T1000 (cell line): ENCODE data around the gene KLF9.
A peak's percentile ranks its signal among the peaks of the same experiment; 100 is the strongest.

Source experiments
- DNase-seq: peaks from one replicate; lab custom pipeline; 2025; ENCODE audit warnings: mixed read lengths; lab: John Stamatoyannopoulos, UW

The KLF9 gene

GRCh38 chr9:70413799-70414775, at the start of gene KLF9:
Gene KLF9, minus strand, starts transcription at chr9:70414657. Its CDS starts 1,294 bp downstream, at chr9:70413363.
- DNase-seq = peak; percentile 76

- DNase-seq = no peak
Observed at GRCh38 chr9:70463877-70464276, 49.4 kb upstream of the KLF9 start.

DNA sequence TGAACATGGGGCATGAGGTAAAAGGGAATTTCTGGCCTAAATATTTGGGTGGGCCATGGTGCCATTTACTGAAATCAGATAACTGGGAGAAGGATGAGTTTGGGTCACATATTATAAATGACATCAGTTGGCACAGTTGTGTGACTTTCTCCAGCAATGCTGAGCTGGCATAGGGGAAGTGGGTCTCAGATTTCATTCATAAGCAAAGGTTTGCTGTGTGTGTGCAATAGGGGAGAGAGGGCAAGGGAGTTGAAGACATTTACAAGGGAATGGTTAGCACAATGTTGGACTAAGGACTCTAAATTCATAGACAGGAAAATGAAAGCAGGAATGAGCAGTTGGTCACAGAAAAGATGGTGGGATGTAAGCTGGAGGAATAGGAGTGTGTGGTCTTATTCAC, 47.8 kb upstream of the KLF9 start:
- no peak for DNase-seq

DNA sequence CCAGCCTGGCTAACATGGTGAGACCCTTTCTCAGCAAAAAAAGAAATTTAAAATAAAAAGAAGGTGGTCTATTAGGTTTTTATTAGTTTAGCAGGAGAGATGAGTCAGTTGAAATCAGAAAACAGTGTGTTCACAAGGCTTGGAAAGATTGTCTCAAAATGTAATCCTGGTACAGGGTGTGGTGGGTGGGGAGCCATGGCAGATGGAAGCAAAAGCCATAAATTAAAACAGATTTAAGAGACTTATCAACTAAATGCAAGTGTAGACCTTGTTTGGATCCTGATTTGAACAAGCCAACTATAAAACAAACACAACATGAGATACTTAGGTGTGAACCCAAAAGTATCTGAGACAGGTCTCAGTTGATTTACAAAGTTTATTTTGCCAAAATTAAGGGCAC, 42.8 kb upstream of the KLF9 start:
- no peak for DNase-seq

DNA sequence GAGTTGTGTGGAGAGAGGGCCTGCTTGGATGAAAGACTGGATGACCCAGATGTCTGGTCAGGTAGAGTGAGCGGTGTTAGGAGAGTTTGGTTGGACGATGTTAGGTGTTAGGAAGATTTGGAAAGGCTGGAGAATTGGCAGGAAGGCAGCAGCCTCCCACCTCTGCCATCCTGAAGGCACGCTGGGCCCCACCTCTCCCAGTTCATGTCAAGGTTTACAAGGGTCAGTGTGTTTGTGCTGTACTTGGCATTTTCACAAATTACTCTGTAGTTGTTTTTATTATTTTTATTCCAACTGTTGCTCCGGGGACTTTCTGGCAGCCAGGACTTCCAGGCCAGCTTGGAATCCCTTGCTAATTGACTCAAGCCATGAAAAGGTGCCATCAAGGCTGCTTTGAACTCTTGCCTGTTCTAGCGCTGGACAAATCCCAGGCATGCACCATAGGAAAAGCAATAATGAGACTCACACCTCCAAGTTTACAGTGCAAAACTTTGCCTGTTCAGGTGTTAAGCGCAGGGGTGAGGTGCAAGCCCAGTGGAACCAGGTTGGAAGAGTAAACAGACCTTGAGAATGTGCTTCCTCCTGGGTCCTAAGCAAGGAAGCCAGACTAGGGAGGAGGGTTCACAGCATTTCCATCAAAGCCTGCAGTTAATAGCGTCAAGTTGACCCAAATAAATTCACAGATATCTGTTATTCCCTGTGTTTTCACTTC, 41.7 kb upstream of the KLF9 start:
- DNase-seq = no peak

DNA sequence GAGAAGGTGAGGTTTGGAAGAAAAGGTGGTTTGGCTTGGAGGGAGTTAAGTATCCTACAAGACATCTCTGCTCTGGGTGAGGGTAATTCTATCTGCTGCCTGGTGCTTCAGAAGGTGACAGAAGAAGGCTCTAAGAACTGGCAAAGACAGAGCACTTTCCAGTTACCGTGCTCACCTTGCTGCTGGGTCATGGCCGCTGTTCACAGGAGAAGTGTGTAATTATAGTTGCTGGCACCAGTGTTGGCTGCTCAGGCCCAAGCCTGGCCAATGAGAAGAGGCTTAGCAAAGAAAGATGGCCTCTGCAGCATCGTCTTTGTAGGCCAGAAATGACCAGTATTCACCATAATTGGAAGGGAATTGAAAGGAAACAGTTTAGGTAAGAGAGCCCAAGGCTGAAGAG, 37.9 kb upstream of the KLF9 start:
- no peak for DNase-seq

- DNase-seq = no peak
Observed at GRCh38 chr9:70451765-70452164, 37.3 kb upstream of the KLF9 start.

GRCh38 chr9:70450738-70451137, 36.3 kb upstream of the KLF9 start:
- DNase-seq = no peak

- no peak for DNase-seq
Observed at GRCh38 chr9:70449461-70449860, 35.0 kb upstream of the KLF9 start.

DNA sequence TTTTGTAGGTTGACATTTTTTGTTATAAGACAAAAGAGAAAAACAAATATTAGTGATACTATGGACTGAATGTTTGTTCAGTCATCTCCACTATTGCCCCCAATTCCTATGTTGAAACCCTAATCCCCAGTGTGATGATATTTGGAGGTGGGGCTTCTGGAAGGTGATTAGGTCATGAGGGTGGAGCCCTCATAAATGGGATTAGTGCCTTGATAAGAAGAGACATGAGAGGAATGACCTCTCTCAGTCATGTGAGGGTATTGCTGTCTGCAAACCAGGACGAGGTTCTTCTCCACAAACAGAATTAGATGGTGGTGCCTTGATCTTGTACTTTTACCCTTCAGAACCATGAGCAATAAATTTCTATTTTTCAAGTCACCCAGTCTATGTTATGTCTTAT, 34.5 kb upstream of the KLF9 start:
- DNase-seq = no peak

DNA sequence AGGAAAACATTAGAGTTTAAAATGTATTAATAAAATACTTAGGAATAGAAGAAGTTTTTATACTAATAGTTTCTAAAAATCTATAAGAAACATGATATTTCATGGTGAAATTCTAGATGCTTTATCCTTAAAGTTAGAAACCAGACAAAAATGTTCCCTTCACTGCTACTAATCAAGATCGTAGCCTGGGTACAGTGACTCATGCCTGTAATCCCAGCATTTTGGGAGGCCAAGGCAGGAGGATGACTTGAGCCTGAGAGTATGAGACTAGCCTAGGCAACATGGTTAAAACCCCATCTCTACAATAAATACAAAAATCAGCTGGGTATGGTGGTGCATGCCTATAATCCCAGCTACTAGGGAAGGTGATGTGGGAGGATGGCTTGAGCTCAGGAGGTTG, 30.4 kb upstream of the KLF9 start:
- no peak for DNase-seq

DNA sequence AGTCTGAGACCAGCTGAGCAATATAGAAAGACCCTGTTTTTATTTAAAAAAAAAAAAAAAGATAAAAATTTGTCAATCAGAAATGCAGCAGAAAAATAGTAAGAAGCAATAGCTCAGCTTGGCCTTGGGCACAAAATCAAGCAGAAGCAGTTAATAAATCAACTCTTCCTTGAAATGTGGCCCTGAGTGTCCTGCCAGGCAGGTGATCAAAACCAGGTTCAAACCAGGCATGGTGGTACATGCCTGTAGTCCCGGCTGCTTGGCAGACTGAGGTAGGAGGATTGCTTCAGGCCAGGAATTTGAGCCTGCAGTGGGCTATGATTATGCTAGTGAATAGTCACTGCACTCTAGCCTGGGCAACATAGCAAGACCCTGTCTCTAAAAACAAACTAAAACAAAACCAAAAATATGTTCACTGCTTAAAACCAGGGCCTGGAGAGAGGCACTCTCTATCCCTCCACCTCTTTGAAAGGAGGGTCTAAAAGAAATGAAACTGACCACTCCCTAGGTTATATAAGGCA, 27.9 kb upstream of the KLF9 start:
- no peak for DNase-seq

DNA sequence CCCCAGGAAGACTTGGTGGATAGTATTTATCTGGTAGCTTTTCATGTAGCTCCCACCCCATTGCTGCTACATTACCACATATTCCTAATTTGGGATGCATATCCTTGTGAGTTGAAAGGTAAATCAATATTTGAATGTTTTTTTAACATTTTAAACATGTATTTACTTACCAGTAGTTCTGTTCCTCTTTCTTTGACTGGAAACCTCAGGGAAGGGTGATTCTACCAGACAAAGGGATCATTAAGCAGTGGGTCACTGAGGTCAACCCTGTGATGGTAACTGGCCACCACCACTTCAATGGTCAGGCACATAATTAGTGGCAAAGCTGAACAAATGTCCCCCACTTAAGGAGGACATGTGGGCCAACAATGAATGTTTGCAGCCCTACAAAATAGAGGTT, 27.2 kb upstream of the KLF9 start:
- no peak for DNase-seq

- DNase-seq = no peak
Observed at GRCh38 chr9:70439991-70440706, 25.7 kb upstream of the KLF9 start.

DNA sequence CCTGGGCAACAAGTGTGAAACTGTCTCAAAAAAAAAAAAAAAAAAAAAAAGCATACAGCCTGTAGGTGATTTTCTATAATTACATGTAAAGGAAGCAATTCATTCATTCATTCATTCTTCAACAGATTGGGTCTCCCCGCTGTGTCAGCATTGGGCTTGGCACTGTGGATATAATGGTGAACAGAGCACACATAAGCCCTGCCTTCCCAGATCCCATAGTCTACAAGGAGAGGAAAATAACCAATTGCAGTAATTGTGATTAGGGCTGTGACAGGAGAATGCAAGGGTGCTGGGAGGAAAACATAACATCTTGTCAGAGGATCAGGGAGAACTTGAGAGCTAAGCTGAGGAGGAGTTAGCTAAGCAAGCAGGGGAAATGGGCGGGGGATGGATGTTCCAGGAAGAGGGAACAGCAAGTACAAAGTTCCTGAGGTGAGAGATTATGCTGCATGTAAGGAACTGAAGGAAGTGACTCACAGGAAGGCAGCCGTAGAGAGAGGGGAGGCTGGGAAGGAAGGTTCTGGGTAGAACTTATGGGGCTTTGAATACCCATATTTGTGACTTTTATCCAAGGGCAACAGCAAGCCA, 24.0 kb upstream of the KLF9 start:
- no peak for DNase-seq

GRCh38 chr9:70435948-70436347, 21.5 kb upstream of the KLF9 start:
- no peak for DNase-seq

- DNase-seq = no peak
Observed at GRCh38 chr9:70429899-70430298, 15.4 kb upstream of the KLF9 start.

- DNase-seq = no peak
Observed at GRCh38 chr9:70428781-70429180, 14.3 kb upstream of the KLF9 start.

DNA sequence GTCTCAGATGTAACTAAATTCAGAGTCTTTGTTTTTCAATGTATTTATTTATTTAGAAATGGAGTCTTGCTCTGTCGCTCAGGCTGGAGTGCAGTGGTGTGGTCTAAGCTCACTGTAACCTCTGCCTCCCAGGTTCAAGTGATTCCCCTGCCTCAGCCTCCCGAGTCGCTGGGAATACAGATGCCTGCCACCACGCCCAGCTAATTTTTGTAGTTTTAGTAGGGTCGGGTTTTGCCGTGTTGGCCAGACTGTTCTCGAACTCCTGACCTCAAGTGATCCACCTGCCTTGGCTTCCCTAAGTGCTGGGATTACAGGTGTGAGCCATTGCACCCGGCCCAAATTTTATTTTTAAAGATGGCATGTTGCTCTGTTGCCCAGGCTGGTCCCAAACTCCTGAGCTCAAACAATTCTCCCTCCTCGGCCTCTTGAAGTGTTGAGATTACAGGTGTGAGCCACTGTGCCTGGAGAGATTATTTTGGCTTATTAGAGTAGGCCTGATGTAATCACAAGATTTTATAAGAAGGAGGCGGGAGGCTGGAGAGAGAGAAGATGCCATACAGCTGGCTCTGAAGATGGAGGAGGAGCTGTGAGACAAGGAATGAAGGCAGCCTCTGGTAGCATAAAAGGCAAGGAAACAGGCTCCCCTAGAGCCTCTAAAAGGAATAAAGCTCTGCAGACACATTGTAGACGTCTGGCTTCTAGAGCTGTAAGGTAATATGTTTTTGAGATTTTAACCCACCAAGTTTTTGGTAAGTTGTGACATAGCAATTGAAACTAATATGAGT, 12.9 kb upstream of the KLF9 start:
- no peak for DNase-seq

- no peak for DNase-seq
Observed at GRCh38 chr9:70425192-70425591, 10.7 kb upstream of the KLF9 start.

DNA sequence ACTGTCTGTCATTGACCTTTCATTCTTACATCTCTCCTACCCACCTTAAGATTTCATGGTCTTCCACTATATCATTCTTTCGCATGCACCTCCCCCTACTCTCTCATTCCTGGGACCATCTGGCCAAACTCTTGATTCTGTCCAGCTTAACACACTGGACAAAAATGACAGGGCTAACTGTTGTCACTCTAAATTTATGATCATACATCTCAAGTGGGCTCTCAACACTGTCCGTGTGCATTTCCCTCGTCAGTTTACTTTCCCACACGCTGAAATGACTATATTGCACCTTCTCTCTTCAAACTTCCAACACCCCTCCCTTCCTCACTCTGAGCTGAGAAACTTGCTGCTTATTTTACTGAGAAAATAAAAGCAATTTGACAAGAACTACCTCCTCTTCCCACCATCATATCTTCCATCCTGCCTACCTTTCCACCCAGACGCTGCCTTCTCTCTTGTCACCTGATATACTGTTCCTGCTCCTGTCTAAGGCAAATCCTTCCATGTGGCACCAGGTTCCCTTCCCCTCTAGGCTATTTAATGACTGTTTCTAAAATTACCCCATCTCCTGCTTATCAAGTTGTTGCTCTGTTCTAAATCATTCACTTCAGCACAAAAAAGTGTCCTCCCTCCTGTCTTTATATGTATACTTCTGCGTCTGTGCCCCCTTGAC, 8.1 kb upstream of the KLF9 start:
- no peak for DNase-seq
